ENCODE measurements around the gene TBC1D2B. TPM values are rescaled to one million over a fixed set of nuclear protein-coding genes. Genes with fewer than 3 reads are reported as not detected.
"Not testable (repeated sequence)": the region's sequence is repeated elsewhere in the genome, so short reads cannot be mapped to it uniquely, and the experiment has no call there.

Gene TBC1D2B
- total RNA-seq, 1 donor from 2014 or later: 49.6 TPM

GRCh38 chr15:77975332-77976094 is 102.0 kb downstream of the TBC1D2B start:
- peak; percentile 92 for DNase-seq (ENCODE audit: low spot score)

GRCh38 chr15:77974416-77975331 is 102.8 kb downstream of the TBC1D2B start:
- no peak for DNase-seq (ENCODE audit: low spot score)

- DNase-seq (ENCODE audit: low spot score): peak; percentile 46
These were observed 103.5 kb downstream of the TBC1D2B start for GRCh38 chr15:77974098-77974414.

GRCh38 chr15:77973273-77974097 is 104.0 kb downstream of the TBC1D2B start:
- not testable (repeated sequence) for DNase-seq (ENCODE audit: low spot score)

- DNase-seq (ENCODE audit: low spot score): not testable (repeated sequence)
These were observed 104.8 kb downstream of the TBC1D2B start for GRCh38 chr15:77972706-77973105.

- DNase-seq (ENCODE audit: low spot score): not testable (repeated sequence)
These were observed 105.6 kb downstream of the TBC1D2B start for GRCh38 chr15:77971875-77972274.

- not testable (repeated sequence) for DNase-seq (ENCODE audit: low spot score)
These were observed 106.6 kb downstream of the TBC1D2B start for GRCh38 chr15:77970813-77971360.

GRCh38 chr15:77969055-77969454 is 108.5 kb downstream of the TBC1D2B start:
- no peak for DNase-seq (ENCODE audit: low spot score)

- DNase-seq (ENCODE audit: low spot score): no peak
These were observed 109.7 kb downstream of the TBC1D2B start for GRCh38 chr15:77967798-77968197.

- DNase-seq (ENCODE audit: low spot score): not testable (repeated sequence)
These were observed 110.3 kb downstream of the TBC1D2B start for GRCh38 chr15:77967235-77967615.

- DNase-seq (ENCODE audit: low spot score): peak; percentile 57
These were observed 110.8 kb downstream of the TBC1D2B start for GRCh38 chr15:77966540-77967234.

GRCh38 chr15:77964193-77964592 is 113.3 kb downstream of the TBC1D2B start:
- DNase-seq (ENCODE audit: low spot score): no peak

GRCh38 chr15:77959432-77959879 is 118.1 kb downstream of the TBC1D2B start:
- DNase-seq (ENCODE audit: low spot score): peak; percentile 77

- not testable (repeated sequence) for DNase-seq (ENCODE audit: low spot score)
These were observed 118.6 kb downstream of the TBC1D2B start for GRCh38 chr15:77958716-77959431.

- not testable (repeated sequence) for DNase-seq (ENCODE audit: low spot score)
These were observed 119.5 kb downstream of the TBC1D2B start for GRCh38 chr15:77958021-77958420.

- not testable (repeated sequence) for DNase-seq (ENCODE audit: low spot score)
These were observed 123.6 kb downstream of the TBC1D2B start for GRCh38 chr15:77953926-77954325.

GRCh38 chr15:77952928-77953446 is 124.5 kb downstream of the TBC1D2B start:
- not testable (repeated sequence) for DNase-seq (ENCODE audit: low spot score)

GRCh38 chr15:77951105-77951786 is 126.3 kb downstream of the TBC1D2B start:
- not testable (repeated sequence) for DNase-seq (ENCODE audit: low spot score)

GRCh38 chr15:77950470-77950869 is 127.0 kb downstream of the TBC1D2B start:
- DNase-seq (ENCODE audit: low spot score): not testable (repeated sequence)

All from umbilical cord (tissue), 2 donors.